GM18873 (cell line): ENCODE data around the gene C10orf90.

Source experiments
- ATAC-seq: cut with Tn5 transposase; IDR thresholded peaks from one replicate; pipeline ENCODE4 v1.9.1; 2021; ENCODE audit warnings: mild to moderate bottlenecking, moderate library complexity, moderate number of reproducible peaks; ENCODE audit not compliant: unreplicated experiment, low FRiP score

C10orf90 gene

DNA sequence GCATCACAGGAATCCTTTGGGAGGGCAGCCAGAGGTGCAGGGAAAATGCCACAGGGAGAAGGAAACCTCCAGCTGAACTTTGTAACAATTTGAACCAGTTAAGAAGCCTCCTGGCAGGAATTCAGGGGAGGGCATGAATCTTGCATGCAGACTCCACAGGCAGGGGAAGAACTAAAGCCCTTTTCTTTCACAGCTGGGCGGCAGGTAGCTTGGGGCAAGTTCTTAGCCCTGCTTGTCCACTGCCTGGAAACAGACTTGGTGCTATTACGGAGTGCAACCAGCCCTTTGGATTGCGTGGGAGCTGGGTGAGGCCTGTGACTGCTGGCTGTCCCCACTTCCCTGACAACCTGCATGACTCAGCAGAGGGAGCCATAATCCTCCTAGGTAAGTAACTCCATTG is 230.6 kb downstream of the C10orf90 start:
- no peak for ATAC-seq

DNA sequence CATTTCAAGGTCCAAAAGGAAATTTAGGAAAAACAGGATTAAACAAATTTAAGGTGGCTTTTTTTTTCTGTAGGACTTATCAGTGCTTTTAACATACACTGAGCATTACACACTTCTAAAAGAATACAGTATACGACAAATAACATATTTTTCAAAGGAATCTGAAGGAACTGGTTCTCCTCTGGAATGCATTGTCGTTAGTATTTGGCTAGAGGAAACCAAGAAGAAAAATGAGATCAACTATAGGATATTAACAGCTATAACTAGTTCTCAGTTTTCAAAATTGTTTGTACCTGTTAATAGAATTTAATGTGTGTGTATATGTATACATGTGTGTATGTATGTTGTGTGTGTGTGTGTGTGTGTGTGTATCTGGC is 232.1 kb downstream of the C10orf90 start:
- no peak for ATAC-seq

DNA sequence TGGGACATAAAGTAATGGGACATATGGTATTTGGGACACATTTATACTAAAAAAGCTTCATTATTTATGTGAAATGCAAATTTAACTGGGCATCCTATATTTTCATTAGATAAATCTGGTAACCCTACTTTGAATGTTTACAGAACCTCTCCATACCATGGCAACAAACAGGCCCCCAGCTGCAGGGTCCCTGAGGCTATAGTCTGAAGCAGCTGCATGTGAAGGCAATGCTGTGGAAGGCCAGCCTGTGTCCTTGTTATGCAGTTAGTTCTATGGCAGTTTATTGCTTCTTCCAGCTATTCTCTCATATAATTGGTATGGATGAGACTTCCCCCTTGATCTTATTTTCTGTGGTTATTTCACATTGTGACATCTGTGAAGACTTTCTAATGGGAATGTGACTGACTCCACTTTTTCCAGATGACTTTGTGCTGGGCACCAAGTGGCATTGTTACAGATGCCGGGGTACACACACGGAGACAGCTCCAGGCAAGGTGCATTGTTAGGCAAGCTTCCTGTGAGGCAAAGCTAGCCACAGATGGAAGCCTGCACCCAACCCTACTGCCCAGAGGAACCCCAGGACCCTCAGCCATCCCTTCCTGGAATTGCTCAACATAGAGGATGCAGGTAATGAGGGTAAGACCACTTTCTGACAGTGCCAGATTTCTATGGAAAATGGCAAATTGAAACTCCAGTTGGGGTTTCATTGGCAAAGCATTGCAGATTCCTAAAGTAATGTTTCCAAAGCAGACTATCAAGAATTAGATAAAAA is 232.7 kb downstream of the C10orf90 start:
- no peak for ATAC-seq

DNA sequence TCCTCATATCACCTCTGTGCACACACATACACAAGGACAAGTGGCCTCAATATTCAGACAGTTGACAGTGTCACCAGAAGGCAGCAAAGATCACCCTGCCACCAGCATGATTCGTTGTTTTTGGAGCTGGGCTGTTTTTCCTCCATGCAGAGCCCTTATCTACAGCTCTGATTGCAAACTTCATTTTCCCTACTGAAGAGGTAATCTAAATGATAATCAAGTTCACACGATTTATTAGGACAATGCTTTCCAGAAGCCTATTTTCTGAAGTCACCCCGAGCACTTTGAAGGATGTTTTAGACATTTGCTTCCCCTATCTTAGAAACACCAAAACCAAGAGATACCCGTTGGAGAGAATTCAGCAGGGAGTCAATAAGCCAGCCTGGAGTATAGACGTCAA is 236.3 kb downstream of the C10orf90 start:
- no peak for ATAC-seq

DNA sequence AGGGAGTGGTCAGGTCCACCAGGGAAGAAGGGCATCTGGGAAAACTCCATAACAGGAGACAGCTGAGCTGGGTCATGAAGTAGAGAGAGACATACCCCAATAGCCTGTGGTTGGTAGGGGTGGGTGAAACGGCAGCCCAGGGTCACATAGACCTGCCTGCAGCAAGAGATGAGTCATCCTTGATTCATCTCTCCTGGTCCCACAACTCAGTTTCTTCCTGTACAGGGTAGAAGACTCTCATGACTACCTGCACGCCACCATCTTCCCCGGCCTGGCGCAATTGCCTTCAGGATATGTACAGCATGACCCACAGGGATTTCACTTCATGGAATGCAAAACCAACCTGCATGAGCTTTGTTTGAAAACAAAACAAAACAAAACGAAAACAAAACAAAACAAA is 237.1 kb downstream of the C10orf90 start:
- no peak for ATAC-seq

DNA sequence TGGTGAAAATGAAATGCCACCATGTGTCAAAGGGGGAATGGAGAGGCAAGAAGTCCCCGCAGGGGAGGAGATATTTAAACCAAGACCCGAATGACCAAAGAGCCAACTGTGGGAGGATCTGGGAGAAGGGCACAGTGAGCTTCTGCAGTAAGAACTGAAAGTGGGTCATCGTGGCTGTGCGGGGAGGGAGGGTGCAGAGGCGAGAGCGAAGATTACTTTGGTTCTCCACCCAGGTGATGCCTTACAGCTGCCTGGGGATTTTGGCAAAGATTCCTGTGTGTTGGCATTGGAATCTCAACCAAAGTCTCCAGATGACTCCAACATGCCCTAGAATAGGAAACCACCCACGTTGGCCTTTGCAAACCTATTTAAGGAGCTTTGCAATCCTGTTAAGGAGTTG is 238.0 kb downstream of the C10orf90 start:
- ATAC-seq: no peak

DNA sequence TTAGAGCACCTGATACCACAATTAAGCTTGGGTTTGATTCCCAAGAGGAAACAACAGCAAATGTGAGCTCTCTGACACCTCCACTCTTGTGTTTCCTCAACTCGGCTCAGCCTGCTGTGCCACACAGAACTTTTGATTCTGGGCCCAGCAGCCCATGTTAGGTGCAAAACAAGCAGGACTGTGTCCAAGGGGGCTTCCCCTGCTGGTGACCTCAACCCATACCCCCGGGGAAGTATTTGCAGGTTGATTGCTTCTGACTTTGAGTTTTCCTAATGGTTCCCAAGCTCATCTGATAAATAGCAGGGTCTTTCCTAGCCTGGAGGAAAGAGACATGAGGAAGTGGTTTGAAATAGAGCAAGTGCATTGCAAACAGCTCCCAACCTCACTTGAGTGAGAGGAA is 238.7 kb downstream of the C10orf90 start:
- no peak for ATAC-seq

DNA sequence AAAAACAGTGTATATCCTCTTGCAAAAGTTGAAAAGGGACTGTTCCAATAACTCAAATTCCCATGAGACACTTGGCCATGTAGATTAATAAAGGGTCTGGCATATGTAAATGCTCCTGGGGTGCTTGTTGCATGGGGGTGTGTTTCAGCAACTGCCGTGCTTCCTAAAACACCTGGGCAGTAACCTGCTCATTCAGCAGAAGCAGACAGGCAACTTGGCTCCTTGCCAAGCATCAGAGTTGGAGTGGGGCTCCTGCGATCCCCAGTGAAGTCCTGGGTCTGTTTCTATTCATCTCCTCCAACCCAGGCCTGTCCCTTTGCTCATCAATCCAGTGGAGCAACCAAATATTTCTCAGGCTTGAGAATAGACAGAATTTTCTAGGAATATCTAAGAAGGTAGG is 240.0 kb downstream of the C10orf90 start:
- no peak for ATAC-seq

DNA sequence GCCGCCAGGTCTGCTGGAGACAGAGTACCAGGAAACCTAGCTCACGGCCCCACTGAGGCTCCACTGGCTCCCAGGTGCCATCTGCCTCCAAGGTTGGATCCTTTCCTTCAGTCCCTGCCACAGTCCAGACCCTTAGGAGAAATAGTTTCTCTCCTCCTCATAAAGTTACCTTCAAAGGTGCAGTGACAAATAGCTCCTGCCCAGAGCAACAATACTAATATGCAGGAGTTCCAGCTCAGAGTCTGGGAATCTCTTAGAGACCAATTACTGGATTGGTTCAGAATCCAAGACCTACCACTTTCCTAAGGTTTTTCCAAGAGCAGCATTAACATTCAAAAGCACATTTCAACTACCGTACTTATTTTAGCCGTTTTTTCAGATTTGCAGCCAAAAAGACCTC is 241.2 kb downstream of the C10orf90 start:
- ATAC-seq: no peak

DNA sequence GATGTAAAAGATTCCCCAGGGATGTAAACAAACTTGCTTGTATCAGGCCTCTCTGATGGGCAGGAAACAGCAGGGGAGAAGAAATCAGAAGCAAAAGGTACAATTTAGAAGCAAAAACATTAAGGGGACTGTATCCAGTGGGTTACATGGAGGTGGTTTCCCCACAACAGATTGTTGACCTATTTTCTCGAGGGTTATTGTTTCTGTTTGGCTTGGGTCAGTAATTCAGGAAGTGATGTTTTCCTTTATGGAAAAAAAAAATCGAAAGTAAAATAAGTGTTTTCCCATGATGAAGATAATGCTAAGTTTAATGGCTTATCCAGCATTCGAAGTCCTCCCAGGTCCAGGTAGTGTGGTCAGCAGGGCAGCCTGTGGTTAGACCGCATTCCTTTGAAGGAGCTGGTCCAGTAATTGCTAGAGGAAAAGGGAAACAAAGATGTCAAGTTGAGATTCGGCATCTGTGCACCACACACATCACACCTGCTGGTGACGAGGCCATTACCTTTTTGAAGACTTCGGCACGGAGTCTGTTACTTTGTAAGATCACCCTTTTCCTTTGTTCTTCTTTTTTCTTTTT is 244.9 kb downstream of the C10orf90 start:
- no peak for ATAC-seq

DNA sequence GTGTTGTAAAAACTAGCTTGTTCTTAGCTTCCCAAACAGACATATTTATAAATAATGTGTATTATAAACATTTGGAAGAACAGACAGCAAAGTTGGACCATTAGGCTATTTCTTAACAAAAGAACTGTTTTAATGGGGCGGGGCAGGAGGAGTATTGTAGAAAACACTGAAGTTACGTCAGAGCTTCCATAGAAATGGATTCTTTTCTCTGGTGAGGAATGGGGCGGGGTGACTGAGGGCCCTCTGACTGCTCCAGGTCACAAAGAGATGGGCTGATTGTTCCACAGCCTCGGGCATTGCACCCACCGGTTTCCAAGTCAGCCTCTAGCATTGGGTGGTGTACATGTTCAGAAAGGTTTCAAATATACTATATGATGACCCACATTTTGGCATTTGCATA is 245.5 kb downstream of the C10orf90 start:
- ATAC-seq: no peak

DNA sequence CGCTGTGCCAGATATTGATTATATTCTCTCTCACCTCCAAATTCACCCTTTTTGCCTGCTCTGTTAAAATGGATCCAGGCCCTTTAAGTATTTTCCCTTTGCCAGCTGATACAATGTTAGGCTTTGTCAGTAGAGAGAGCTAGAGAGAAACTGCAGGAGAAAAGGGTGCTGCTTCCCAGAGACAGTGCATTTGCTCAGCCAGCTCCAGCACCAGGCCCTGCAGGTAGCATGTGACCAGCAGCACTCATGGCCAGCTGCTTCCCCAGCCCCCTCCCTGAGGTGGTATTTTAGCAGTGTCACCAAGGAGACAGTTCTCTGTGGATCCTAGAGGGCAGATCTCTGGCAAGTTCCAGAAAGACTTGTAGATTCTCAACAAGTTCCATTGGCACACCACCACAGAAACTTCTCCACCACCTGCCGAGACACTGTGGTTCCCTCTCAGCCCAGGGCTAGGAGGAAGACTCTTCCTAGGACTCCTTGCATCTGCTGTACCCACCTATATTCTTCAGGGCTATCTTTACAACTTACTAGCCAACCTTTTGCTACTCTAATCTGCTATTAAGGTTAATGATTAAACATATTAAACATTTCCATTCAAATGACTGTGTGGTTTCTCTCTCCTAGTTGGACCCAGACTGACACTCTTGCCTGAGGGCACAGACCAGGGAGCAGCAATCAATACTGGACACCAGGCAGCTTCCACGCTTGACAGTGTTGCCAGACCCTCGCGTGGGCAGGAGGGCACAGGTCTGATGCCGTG is 246.6 kb downstream of the C10orf90 start:
- no peak for ATAC-seq

DNA sequence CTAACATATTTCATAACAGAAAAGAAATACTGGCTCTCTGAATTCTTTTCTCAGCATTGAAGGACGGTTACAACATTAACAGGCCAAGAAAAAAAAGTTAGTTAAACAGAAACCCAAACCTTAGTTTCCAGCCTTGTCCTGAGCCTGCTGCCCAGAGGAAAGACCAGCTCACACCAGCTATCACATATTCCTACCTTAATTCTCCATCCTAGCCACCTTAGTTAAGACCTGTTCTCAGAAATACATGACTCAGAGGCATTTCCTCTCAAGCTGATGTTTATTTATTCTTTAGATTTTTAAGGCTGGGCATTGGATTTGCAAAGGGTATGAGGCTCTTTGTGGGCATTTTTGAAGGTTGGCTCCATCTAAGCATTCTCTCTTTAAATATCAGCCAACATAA is 247.9 kb downstream of the C10orf90 start:
- ATAC-seq: no peak

DNA sequence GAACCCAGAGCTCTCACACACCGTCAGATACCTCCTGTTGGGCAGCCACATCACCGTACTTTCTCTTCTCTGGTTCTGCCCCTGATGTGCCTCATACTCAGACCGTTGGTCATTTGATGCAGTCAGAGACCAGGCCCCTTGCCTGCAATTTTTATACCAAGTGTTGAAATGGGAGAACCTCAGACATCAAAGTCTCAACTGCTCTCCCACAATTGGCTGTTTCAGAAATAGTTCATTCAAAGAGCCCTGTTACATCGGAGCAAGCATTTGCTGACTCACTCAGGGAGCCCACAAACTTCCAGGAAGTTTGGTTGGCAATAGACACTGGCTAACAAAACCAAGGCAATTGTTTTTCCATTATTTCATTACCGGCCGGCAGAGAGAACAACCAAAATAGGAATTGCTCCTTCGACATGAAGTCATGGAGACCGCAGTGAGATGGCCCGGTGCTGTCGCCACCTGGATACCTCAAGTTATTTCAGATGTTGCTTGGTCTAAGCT is 248.7 kb downstream of the C10orf90 start:
- ATAC-seq: no peak

DNA sequence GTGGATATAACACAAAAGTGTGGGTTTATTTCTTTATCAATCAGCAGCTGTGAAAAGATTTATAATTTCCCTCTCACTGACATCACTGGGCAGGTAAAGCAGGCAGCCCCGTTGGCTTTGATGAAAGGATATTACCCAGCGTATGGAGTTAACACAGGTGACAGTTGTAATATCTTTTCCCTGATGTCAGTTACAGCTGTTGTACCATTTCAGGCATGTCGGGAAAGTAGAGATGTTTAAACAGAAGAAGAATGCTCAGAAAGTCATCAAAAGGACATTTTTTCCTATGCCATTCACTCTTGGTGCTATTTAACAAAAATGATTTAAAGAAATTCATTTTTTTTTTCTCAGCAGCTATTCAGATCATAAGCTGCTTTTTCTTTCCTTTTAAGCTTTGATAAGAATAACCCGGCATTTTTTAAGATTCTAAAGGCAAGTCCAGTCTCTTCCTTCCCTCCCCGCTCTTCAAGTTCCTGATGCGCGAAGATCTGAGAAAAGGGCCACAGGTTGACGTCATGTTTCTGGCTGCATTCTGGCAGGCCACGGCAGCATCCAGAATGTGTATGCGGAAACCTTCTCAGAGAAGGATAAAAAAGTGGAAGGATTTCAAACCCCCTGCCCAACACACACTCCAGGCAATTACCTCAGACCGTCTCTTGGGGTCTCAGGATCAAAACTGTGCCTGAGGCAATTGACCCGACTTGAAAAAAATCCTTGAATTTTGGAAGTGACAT is 249.8 kb downstream of the C10orf90 start:
- no peak for ATAC-seq

DNA sequence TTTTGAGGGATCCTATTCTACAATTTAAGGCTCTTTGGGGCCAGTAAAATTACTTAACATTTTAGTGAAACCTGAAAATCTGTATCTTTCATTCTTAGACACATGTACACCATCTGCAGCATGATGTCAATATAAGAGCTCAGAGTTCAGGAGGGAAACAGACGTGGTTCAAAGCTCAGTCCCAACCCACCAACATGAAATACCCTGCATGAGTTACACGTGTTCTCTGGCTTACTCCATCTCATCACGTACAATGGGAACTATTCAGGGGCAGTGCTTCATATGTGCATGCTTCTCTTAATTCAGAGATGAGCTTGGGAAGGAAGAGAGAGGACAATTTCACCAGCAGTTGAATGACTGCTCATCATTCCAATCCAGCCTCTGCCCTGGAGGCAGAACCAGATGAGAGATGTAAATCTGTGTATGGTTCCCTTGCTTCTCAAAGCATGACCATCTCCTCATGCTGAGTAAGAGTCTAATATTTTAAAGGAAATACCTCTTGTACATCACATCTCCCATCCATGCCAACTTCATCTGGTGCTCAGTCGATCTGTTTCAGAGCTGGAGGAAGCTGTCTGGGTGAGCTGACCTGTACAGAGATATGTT is 253.2 kb downstream of the C10orf90 start:
- no peak for ATAC-seq

DNA sequence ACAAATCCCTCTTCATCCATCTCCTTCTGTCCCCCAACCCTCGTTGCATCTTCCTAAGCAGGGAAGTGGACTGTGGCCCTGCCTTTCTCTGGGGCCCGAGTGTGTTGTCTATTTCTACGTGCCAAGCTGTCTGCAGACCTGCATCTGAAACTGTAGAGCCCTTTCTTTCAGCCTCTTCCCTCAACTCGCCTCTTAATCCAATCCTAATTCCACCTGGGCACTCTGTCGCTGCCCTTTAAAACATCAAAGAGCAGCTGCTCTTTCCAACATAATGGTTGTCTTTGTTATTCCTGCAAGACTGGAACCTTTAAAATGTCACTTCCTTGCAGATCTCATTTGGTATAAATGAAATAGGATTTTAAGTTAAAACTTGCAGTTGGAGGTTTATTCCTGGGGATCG is 260.7 kb downstream of the C10orf90 start:
- ATAC-seq: no peak

DNA sequence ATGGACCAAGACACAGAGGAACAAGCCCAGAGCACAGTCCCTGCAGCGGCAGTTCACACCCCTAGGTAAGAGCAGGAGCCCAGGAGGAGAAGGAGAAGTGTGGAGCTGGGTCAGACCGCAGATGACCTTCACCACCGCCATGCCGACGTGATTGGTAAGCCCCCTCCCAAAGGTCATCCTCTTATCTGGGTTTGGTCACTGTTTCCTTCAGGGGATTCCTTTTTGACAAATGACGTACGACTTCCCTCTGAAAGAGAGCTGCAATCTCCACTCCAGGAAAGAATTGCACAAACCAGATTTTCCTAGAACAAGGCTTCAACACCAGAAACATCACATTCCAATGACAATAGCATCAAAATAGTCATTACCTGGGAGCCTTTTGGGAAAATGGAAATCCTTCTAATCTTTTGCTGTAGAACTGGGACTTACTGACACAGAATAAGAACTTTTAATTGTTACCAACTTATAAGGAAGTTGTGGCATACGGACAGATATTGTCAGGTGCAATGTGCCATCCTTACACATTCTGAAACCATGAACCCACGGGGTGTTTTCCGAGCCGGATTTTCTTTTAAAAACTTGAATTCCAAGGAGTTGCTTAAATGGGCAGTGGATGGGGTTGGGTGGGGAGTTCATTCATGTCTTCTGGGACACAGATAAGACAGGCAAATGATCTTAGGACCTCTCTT is 261.4 kb downstream of the C10orf90 start:
- no peak for ATAC-seq

DNA sequence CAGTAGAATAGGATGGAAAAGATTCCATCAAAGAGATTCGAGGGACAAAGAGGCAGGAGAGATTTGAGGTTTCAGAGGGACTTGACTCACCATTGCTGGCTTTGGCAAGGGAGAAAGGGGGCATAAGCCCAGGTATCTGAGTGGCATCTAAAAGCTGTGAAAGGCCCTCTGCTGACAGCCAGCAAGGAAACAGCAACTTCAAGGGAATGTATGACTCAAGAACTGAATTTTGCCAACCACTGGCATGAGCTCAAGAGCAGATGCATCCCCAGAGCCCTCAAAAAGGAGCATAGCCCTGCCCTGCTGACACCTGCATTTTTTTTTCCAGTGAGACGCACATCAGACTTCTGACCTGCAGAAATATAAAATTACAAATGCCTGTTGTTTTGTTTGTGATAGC is 262.7 kb downstream of the C10orf90 start:
- no peak for ATAC-seq

DNA sequence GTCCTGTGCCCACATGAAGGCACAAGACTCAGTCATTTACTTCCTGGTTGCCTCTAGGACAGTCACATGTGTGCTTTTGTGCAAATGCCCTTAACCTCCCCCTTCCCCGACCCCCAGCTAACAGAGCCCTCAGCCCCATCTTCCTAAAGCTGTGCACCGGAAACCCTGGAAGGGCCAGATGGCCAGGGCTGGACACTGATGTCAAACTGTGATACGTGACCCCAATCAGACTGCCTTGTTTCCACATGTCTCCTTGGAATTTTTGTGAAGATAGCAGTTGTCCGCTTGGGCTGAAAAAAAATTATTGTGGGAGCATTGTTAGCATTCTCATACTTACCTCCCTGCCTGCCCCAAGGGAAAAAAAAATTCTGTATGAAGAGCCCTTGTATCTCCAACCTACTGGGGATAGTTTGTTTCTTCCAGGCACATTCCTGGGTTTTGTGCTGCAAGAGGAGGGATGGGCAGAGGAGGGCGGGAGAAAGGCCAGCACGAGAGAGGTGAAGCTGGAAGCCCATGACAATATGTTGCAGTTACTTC is 265.2 kb downstream of the C10orf90 start:
- no peak for ATAC-seq
